ENCODE results near the gene TFF3. TPM values are rescaled to one million over a fixed set of nuclear protein-coding genes. Genes with fewer than 3 reads are reported as not detected.

The TFF3 gene
- total RNA-seq, 4 donors from 2014 or later, result 164 to 2,581 (median 367) TPM

DNA sequence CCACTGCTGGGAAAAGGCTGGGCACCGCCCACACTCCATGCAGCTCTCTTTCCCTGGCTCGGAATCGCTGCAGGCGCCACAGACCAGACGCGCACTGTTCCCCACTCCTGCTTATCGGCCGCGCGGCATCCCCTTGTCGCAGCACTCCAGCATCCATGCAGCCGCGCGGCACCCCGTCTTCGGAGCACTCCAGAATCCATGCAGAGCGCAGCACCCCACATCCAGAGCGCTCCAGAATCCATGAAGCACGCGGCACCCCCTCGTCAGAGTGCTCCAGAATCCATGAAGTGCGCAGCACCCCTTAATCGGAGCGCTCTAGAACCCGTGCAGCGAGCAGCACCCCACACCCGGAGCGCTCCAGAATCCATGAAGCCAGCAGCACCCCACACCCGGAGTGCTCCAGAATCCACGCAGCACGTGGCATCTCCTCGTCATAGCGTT, 9.5 kb downstream of the TFF3 start:
- Histone ChIP-seq H3K27me3 (peaks cover 11% of the 10 kb centered on the region), H3K4me3 (no peak overlapping the region), H3K27ac (no peak overlapping the region), H3K4me1 (peaks cover 8 to 15% (median 9%) of the 10 kb centered on the region in 4 donors), H3K9me3 (no peaks in the 10 kb centered on the region), H3K36me3 (no peaks in the 10 kb centered on the region)
- 97% methylated on average over 33 of the region's 33 CpGs; no CpG with 5 or more reads in 1 of the 2 donors for WGBS, 2 donors (ENCODE audit: low coverage in 1 of 2)
- in situ Hi-C loops (cut with MboI; ENCODE audit: low pct_ligation_motif_present in 1 of 4, low pct_unique_long_range_greater_than_20kb in 1 of 4, low sequenced_read_pairs in 3 of 4), result loop anchor here in 1 of 4 donors (25.0 kb wide), 1 partner anchor 257 kb away; no protein-coding TSS in a partner anchor
- intact Hi-C loops (cut with DNase I; ENCODE audit: low total_unique reads), result no loop called here
- TF ChIP-seq POLR2AphosphoS5 (IDR thresholded peaks at IDR 0.05) (no peak), POLR2A (IDR thresholded peaks at IDR 0.05) (no peak)
- DNase-seq, result no peak

DNA sequence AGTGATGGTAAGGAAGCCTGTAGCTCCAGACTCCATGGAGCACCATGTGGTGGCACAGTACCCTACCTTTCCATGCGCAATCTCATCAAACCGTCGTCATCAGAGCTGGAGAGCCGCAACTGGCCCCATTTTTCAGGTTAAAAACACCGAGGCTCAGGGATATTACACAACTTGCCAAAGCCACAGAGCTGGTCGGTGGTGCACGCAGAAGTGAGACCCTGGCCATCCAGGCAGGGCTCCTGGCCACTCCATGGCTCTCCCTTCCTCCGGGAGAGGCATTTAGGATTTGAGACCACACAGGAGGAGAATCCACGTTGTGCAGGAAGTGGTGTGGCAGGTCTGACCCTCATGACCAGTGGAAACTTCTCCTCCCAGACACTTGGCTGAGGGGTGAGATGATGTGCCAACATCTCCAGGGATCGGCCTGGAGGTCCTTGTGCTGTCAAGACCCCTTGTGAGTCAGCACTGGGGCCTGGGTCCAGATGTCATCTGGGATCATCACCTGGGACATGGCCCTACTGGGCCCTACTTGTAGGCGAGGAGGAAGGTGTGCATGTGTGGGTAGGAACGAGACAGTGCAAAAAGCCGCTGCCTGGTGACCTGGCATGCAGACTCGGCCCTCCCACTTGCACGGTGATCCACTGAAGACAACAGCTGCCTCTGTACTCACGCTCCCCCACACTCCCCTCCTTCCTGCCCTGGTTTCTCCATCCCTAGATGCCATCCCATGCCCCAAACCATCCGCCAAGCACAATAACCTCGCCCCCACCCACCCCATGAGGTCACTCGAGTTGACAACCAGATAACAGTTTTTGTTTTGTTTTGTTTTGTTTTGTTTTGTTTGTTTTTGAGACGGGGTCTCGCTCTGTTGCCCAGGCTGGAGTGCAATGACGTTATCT, 10.4 kb downstream of the TFF3 start:
- DNase-seq, result peak; percentile 4
- TF ChIP-seq POLR2AphosphoS5 (IDR thresholded peaks at IDR 0.05) (no peak), EP300 (IDR thresholded peaks at IDR 0.05; ENCODE audit: low read depth) (no peak)
- Histone ChIP-seq H3K27ac (no peak overlapping the region), H3K27me3 (peaks cover 11% of the 10 kb centered on the region), H3K4me1 (peaks cover 3 to 8% (median 6%) of the 10 kb centered on the region in 4 donors), H3K4me3 (no peak overlapping the region), H3K36me3 (no peaks in the 10 kb centered on the region), H3K9me3 (no peaks in the 10 kb centered on the region)
- WGBS, 2 donors (ENCODE audit: low coverage in 1 of 2), result 81 to 82% methylated on average over 6 to 20 of the region's 22 CpGs
- intact Hi-C loops (cut with DNase I; ENCODE audit: low total_unique reads) (no loop called here), in situ Hi-C loops (cut with MboI; ENCODE audit: low pct_ligation_motif_present in 1 of 4, low pct_unique_long_range_greater_than_20kb in 1 of 4, low sequenced_read_pairs in 3 of 4) (loop anchor here in 1 of 4 donors (25.0 kb wide), 1 partner anchor 257 kb away; no protein-coding TSS in a partner anchor)

DNA sequence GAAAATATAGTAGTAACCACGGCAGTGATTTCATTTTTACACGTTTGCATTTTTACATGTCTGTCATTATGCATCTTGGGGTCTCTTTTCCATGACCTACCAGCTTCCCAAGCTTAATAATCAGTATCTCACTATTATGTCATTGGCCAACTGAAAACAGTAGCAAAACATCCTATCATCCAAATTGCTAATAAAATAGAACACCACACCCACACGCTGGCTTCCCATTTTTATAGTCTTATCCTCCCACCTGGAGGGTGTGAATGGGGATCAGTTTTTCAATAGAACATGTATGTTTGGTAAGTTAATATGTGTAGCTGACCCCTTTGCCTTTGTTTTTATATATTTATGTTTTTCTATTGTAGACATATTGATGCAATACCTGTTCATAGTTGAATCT, 11.8 kb downstream of the TFF3 start:
- 56 to 69% methylated on average over 3 of the region's 3 CpGs for WGBS, 2 donors (ENCODE audit: low coverage in 1 of 2)
- DNase-seq, result no peak
- Histone ChIP-seq H3K4me1 (no peaks in the 10 kb centered on the region), H3K27me3 (peaks cover 2% of the 10 kb centered on the region), H3K9me3 (no peaks in the 10 kb centered on the region), H3K36me3 (no peaks in the 10 kb centered on the region), H3K27ac (no peak overlapping the region), H3K4me3 (no peak overlapping the region)
- TF ChIP-seq, protein P1, sequence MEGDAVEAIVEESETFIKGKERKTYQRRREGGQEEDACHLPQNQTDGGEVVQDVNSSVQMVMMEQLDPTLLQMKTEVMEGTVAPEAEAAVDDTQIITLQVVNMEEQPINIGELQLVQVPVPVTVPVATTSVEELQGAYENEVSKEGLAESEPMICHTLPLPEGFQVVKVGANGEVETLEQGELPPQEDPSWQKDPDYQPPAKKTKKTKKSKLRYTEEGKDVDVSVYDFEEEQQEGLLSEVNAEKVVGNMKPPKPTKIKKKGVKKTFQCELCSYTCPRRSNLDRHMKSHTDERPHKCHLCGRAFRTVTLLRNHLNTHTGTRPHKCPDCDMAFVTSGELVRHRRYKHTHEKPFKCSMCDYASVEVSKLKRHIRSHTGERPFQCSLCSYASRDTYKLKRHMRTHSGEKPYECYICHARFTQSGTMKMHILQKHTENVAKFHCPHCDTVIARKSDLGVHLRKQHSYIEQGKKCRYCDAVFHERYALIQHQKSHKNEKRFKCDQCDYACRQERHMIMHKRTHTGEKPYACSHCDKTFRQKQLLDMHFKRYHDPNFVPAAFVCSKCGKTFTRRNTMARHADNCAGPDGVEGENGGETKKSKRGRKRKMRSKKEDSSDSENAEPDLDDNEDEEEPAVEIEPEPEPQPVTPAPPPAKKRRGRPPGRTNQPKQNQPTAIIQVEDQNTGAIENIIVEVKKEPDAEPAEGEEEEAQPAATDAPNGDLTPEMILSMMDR (IDR thresholded peaks at IDR 0.05), result no peak
- no peak for TF ChIP-seq EP300 (IDR thresholded peaks at IDR 0.05; ENCODE audit: low read depth)
- no peak for TF ChIP-seq POLR2A (IDR thresholded peaks at IDR 0.05)
- no peak for TF ChIP-seq POLR2AphosphoS5 (IDR thresholded peaks at IDR 0.05)
- in situ Hi-C loops (cut with MboI; ENCODE audit: low pct_ligation_motif_present in 1 of 4, low pct_unique_long_range_greater_than_20kb in 1 of 4, low sequenced_read_pairs in 3 of 4) (loop anchor here in 1 of 4 donors (25.0 kb wide), 1 partner anchor 259 kb away; no protein-coding TSS in a partner anchor), intact Hi-C loops (cut with DNase I; ENCODE audit: low total_unique reads) (no loop called here)

DNA sequence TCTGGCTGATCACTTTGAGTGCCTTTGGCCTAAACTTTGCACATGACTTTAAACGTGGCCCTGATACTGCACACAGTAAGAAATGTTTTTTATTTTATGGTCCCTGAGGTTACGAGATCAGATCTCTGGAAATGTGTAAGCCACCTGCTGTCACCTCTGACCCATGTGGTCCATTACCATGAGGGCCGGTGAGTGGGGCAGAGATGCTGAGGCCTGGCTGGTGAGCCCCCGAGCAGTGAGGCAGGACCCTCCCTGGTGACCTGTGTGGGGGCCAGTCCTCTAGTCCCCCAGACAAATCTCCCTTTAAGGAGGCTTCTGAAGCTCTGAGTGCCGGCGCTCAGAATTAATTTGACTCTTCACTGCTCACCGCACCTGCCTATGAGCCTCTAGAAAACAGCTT, 12.4 kb downstream of the TFF3 start:
- Histone ChIP-seq H3K9me3 (no peaks in the 10 kb centered on the region), H3K27ac (peak overlapping the region in 1 of 4 donors; percentile 21), H3K27me3 (no peaks in the 10 kb centered on the region), H3K4me3 (no peak overlapping the region), H3K36me3 (no peaks in the 10 kb centered on the region), H3K4me1 (no peaks in the 10 kb centered on the region)
- no peak for TF ChIP-seq POLR2AphosphoS5 (IDR thresholded peaks at IDR 0.05)
- no peak for TF ChIP-seq POLR2A (IDR thresholded peaks at IDR 0.05)
- TF ChIP-seq, protein P1 (IDR thresholded peaks at IDR 0.05), result no peak
- no peak for TF ChIP-seq EP300 (IDR thresholded peaks at IDR 0.05; ENCODE audit: low read depth)
- intact Hi-C loops (cut with DNase I; ENCODE audit: low total_unique reads) (no loop called here), in situ Hi-C loops (cut with MboI; ENCODE audit: low pct_ligation_motif_present in 1 of 4, low pct_unique_long_range_greater_than_20kb in 1 of 4, low sequenced_read_pairs in 3 of 4) (loop anchor here in 1 of 4 donors (25.0 kb wide), 1 partner anchor 260 kb away; no protein-coding TSS in a partner anchor)
- DNase-seq, result peak; percentile 4
- WGBS, 2 donors (ENCODE audit: low coverage in 1 of 2), result 57% methylated on average over 7 of the region's 7 CpGs; no CpG with 5 or more reads in 1 of the 2 donors

DNA sequence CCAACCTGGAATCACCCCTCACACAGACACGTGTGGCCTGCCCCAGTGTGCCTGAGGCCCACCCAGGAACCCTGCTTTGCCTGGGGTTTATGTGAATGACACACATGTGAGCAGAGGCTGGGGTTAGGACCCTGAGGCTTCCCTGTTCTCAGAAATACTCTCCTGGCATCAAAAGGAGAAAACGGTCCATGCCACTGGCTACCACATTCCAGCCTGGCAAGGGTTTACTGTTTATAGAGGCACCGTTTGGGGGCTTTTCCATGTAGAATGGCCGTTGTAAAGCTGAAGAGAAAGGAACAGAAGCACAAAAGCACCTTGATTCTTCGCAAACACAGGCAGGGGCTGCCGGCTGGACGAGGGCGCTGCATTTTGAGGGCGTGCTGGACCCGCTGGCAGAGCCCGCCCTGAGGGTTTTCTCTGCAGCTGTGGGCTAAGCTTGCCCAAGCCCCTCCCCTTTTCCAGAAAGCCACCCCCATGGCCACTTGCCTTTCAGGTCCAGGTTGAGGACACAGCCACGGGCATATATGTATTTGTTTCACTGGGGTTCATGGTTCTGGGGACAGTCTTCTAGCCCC, 13.0 kb downstream of the TFF3 start:
- WGBS, 2 donors (ENCODE audit: low coverage in 1 of 2), result 71 to 73% methylated on average over 7 to 12 of the region's 12 CpGs
- Histone ChIP-seq H3K27me3 (no peaks in the 10 kb centered on the region), H3K36me3 (no peaks in the 10 kb centered on the region), H3K27ac (peak overlapping the region in 1 of 4 donors; percentile 21), H3K4me1 (no peaks in the 10 kb centered on the region), H3K4me3 (no peak overlapping the region), H3K9me3 (no peaks in the 10 kb centered on the region)
- in situ Hi-C loops (cut with MboI; ENCODE audit: low pct_ligation_motif_present in 1 of 4, low pct_unique_long_range_greater_than_20kb in 1 of 4, low sequenced_read_pairs in 3 of 4), result loop anchor here in 1 of 4 donors (25.0 kb wide), 1 partner anchor 260 kb away; no protein-coding TSS in a partner anchor
- peak; percentile 6 for DNase-seq
- intact Hi-C loops (cut with DNase I; ENCODE audit: low total_unique reads), result no loop called here
- TF ChIP-seq EP300 (IDR thresholded peaks at IDR 0.05; ENCODE audit: low read depth) (no peak), POLR2AphosphoS5 (IDR thresholded peaks at IDR 0.05) (no peak), POLR2A (IDR thresholded peaks at IDR 0.05) (no peak)

All from transverse colon (tissue), 4 donors.